ENCODE results near the gene PUSL1. TPM values are rescaled to one million over a fixed set of nuclear protein-coding genes. Genes with fewer than 3 reads are reported as not detected.

The PUSL1 gene
- total and polyA plus RNA-seq, 2 donors from 2014 or later, result 12.6 to 13.9 TPM

DNA sequence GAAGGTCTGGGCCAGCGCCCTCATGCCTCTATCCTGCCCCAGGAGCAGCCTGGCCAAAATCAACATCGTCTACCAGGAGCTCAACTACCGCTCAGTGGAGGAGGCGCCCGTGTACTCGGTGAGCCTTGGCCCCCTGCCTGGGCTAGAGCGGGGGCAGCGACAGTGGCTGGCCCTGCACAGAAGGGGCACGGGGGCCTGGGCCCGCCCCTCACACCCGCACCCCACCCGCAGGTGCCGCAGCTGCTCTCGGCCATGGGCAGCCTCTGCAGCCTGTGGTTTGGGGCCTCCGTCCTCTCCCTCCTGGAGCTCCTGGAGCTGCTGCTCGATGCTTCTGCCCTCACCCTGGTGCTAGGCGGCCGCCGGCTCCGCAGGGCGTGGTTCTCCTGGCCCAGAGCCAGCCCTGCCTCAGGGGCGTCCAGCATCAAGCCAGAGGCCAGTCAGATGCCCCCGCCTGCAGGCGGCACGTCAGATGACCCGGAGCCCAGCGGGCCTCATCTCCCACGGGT lies 17.3 kb upstream of the PUSL1 start:
- DNase-seq, result no peak
- H3K27me3 ChIP-seq (ENCODE audit: control insufficient read depth, insufficient read depth, low read length), result no peaks in the 10 kb centered on the region
- no peak overlapping the region for H3K9ac ChIP-seq (ENCODE audit: low read length in 3 of 3)
- H3K4me3 ChIP-seq (ENCODE audit: low read length in 3 of 3), result no peak overlapping the region
- H3K27ac ChIP-seq (ENCODE audit: low read depth in 2 of 2, low read length in 2 of 2), result no peak overlapping the region
- no peaks in the 10 kb centered on the region for H3K36me3 ChIP-seq (ENCODE audit: control insufficient read depth in 2 of 3, insufficient read depth in 3 of 3, low read length in 3 of 3)
- H3K4me1 ChIP-seq (ENCODE audit: control insufficient read depth in 2 of 3, insufficient read depth in 2 of 3, low read depth in 1 of 3, low read length in 3 of 3), result peaks cover 0 to 5% (median 0%) of the 10 kb centered on the region in 3 donors
- no peaks in the 10 kb centered on the region for H3K9me3 ChIP-seq (ENCODE audit: control insufficient read depth in 2 of 3, insufficient read depth in 1 of 3, low read length in 3 of 3)
- intact Hi-C loops (cut with DNase I), result loop anchor here (10.0 kb wide), 1 partner anchor 166 kb away; no protein-coding TSS in a partner anchor
- FAIRE-seq, result no peak
- TF ChIP-seq, protein P1, sequence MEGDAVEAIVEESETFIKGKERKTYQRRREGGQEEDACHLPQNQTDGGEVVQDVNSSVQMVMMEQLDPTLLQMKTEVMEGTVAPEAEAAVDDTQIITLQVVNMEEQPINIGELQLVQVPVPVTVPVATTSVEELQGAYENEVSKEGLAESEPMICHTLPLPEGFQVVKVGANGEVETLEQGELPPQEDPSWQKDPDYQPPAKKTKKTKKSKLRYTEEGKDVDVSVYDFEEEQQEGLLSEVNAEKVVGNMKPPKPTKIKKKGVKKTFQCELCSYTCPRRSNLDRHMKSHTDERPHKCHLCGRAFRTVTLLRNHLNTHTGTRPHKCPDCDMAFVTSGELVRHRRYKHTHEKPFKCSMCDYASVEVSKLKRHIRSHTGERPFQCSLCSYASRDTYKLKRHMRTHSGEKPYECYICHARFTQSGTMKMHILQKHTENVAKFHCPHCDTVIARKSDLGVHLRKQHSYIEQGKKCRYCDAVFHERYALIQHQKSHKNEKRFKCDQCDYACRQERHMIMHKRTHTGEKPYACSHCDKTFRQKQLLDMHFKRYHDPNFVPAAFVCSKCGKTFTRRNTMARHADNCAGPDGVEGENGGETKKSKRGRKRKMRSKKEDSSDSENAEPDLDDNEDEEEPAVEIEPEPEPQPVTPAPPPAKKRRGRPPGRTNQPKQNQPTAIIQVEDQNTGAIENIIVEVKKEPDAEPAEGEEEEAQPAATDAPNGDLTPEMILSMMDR (IDR thresholded peaks at IDR 0.05; ENCODE audit: borderline replicate concordance, extremely low read depth, insufficient read depth), result no peak

DNA sequence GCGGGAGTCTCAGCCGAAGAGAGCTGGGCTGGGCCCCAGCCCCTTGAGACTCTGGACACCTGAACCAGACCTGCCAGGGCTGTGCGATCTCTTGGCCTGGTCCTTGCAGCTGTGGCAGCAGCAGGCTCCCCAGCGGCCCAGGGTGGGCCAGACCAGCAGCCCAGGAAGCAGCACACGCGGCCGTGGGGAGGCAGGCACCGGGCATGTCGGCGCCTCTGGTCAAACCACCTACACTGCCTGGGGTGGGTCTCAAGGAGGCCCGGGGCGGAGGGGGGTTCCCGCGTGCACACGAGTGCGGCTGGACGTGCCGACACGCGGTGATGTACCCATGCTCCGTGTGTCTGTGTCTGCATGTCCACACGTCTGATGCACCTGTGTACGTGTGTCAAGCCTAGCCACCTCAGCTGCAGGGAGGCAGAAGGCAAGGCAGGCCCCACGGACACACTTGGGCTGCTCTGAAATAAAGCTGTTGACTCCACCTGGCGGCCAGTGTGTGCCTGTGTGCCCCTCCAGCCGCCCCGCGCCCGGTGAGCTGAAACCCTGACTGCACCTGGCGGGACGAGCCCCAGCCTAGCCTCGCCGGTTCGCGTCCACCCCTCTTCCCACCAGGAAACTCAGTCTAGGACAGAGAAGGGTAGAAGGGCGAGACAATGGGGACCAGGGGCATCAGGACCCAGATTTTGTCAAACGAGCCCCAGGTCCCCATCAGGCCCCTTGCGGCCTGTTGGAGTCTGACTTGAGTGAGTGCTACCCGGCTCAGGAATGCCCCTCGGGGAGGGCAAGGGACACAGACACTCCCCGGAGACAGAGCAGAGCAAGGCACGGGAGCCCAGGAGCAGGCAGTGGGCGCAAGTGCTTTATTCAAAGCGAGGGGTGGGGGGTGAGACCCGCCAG lies 16.6 kb upstream of the PUSL1 start:
- intact Hi-C loops (cut with DNase I), result loop anchor here (10.0 kb wide), 1 partner anchor 167 kb away; no protein-coding TSS in a partner anchor
- TF ChIP-seq, protein P1 (IDR thresholded peaks at IDR 0.05; ENCODE audit: borderline replicate concordance, extremely low read depth, insufficient read depth), result peak; percentile 71
- no peak for FAIRE-seq

DNA sequence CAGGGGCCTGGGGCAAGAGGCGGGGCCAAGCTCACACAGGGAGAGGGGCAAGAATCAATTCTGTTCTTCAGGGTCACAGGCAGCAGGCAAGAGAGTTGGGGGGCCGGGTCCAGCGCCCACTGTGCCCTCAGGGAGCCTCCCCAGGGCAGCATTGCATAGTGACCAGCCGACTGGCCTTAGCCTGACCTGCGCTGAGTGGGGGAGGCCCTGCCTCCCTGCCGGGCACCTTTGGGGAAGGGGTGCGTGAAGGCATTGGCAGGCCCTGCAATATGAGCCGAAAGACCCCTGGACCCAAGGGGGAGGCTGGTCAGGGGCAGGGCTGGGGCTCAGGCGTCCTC lies 16.0 kb upstream of the PUSL1 start:
- intact Hi-C loops (cut with DNase I), result loop anchor here (10.0 kb wide), 1 partner anchor 168 kb away; no protein-coding TSS in a partner anchor
- DNase-seq (no peak), FAIRE-seq (no peak)
- Histone ChIP-seq H3K27me3 (ENCODE audit: control insufficient read depth, insufficient read depth, low read length) (no peaks in the 10 kb centered on the region), H3K9ac (ENCODE audit: low read length in 3 of 3) (no peak overlapping the region), H3K4me1 (ENCODE audit: control insufficient read depth in 2 of 3, insufficient read depth in 2 of 3, low read depth in 1 of 3, low read length in 3 of 3) (peaks cover 0 to 5% (median 0%) of the 10 kb centered on the region in 3 donors), H3K9me3 (ENCODE audit: control insufficient read depth in 2 of 3, insufficient read depth in 1 of 3, low read length in 3 of 3) (no peaks in the 10 kb centered on the region), H3K36me3 (ENCODE audit: control insufficient read depth in 2 of 3, insufficient read depth in 3 of 3, low read length in 3 of 3) (no peaks in the 10 kb centered on the region), H3K27ac (ENCODE audit: low read depth in 2 of 2, low read length in 2 of 2) (no peak overlapping the region), H3K4me3 (ENCODE audit: low read length in 3 of 3) (no peak overlapping the region)
- TF ChIP-seq, protein P1 (IDR thresholded peaks at IDR 0.05; ENCODE audit: borderline replicate concordance, extremely low read depth, insufficient read depth), result no peak

More for the DNA sequence above, 16.6 kb upstream of the PUSL1 start:
- Histone ChIP-seq H3K27me3 (ENCODE audit: control insufficient read depth, insufficient read depth, low read length) (no peaks in the 10 kb centered on the region), H3K4me3 (ENCODE audit: low read length in 3 of 3) (no peak overlapping the region), H3K27ac (ENCODE audit: low read depth in 2 of 2, low read length in 2 of 2) (no peak overlapping the region), H3K9ac (ENCODE audit: low read length in 3 of 3) (no peak overlapping the region), H3K36me3 (ENCODE audit: control insufficient read depth in 2 of 3, insufficient read depth in 3 of 3, low read length in 3 of 3) (no peaks in the 10 kb centered on the region), H3K9me3 (ENCODE audit: control insufficient read depth in 2 of 3, insufficient read depth in 1 of 3, low read length in 3 of 3) (no peaks in the 10 kb centered on the region), H3K4me1 (ENCODE audit: control insufficient read depth in 2 of 3, insufficient read depth in 2 of 3, low read depth in 1 of 3, low read length in 3 of 3) (peaks cover 0 to 5% (median 0%) of the 10 kb centered on the region in 3 donors)
- peak in 4 of 5 donors; percentile 77 to 89 (median 84) for DNase-seq

Measured in kidney (tissue), 14 donors.